ENCODE measurements around the gene ESYT1. TPM values are rescaled to one million over a fixed set of nuclear protein-coding genes. Genes with fewer than 3 reads are reported as not detected.
A peak's percentile ranks its signal among the peaks of the same experiment; 100 is the strongest.
"Not testable (repeated sequence)": the region's sequence is repeated elsewhere in the genome, so short reads cannot be mapped to it uniquely, and the experiment has no call there.

ESYT1 gene
- total RNA-seq, 1 experiment from 2014 or later: 111 TPM

- no peaks in the 10 kb centered on the region for H3K9me3 Mint-ChIP-seq (ENCODE audit: unreplicated experiment)
- no peaks in the 10 kb centered on the region for H3K27me3 Mint-ChIP-seq (ENCODE audit: insufficient read depth, unreplicated experiment)
These were observed 25.6 kb downstream of the ESYT1 start for GRCh38 chr12:56153678-56154065.

GRCh38 chr12:56154246-56154771 lies 26.2 kb downstream of the ESYT1 start:
- H3K4me1 Mint-ChIP-seq (ENCODE audit: insufficient read depth, unreplicated experiment): peaks cover 21% of the 10 kb centered on the region
- peaks cover 32% of the 10 kb centered on the region for H3K36me3 Mint-ChIP-seq (ENCODE audit: insufficient read depth, unreplicated experiment)
- BruUV-seq (replicated peaks): no TSS peak
- H3K27ac Mint-ChIP-seq (ENCODE audit: low read depth, unreplicated experiment): no peak overlapping the region
- POLR2A ChIA-PET: interaction anchor here (0.6 to 3.5 kb wide), 5 partner anchors 27 to 181 kb away, joined by 4 to 16 read pairs (median 11); partner anchors contain the start of genes ESYT1, RAB5B, SMARCC2 and ZC3H10
- CTCF ChIA-PET: interaction anchor here (0.5 to 1.8 kb wide), 4 partner anchors 13 to 35 kb away, joined by 3 to 6 read pairs (median 4); no protein-coding TSS in a partner anchor
- intact Hi-C loops (cut with micrococcal nuclease): loop anchor here (5.0 kb wide), 1 partner anchor 37 kb away; the partner anchor contains the start of genes RPL41 and ZC3H10
- no peaks in the 10 kb centered on the region for H3K27me3 Mint-ChIP-seq (ENCODE audit: insufficient read depth, unreplicated experiment)
- no peak overlapping the region for H3K4me3 Mint-ChIP-seq (ENCODE audit: unreplicated experiment)
- TF ChIP-seq CTCF (IDR thresholded peaks at IDR 0.05; ENCODE audit: unreplicated experiment): no peak
- DNase-seq (ENCODE audit: unreplicated experiment): no peak
- H3K9me3 Mint-ChIP-seq (ENCODE audit: unreplicated experiment): no peaks in the 10 kb centered on the region

More at GRCh38 chr12:56153678-56154065, 25.6 kb downstream of the ESYT1 start:
- TF ChIP-seq CTCF (IDR thresholded peaks at IDR 0.05; ENCODE audit: unreplicated experiment): no peak
- no TSS peak for BruUV-seq (replicated peaks)
- intact Hi-C loops (cut with micrococcal nuclease): loop anchor here (5.0 kb wide), 1 partner anchor 36 kb away; the partner anchor contains the start of genes RPL41 and ZC3H10
- DNase-seq (ENCODE audit: unreplicated experiment): no peak
- peaks cover 18% of the 10 kb centered on the region for H3K4me1 Mint-ChIP-seq (ENCODE audit: insufficient read depth, unreplicated experiment)
- POLR2A ChIA-PET: interaction anchor here (0.6 to 2.8 kb wide), 4 partner anchors 26 to 310 kb away, joined by 3 to 16 read pairs (median 8); partner anchors contain the start of genes ESYT1 and SMARCC2
- H3K36me3 Mint-ChIP-seq (ENCODE audit: insufficient read depth, unreplicated experiment): peaks cover 25% of the 10 kb centered on the region
- H3K4me3 Mint-ChIP-seq (ENCODE audit: unreplicated experiment): peak overlapping the region; percentile 75
- CTCF ChIA-PET: no interaction called here
- H3K27ac Mint-ChIP-seq (ENCODE audit: low read depth, unreplicated experiment): no peak overlapping the region

GRCh38 chr12:56154818-56155217 lies 26.8 kb downstream of the ESYT1 start:
- POLR2A ChIA-PET: interaction anchor here (0.9 to 3.5 kb wide), 8 partner anchors 10 to 181 kb away, joined by 3 to 16 read pairs (median 5); partner anchors contain the start of genes ESYT1, RAB5B, SMARCC2 and ZC3H10
- Mint-ChIP-seq H3K36me3 (ENCODE audit: insufficient read depth, unreplicated experiment) (peaks cover 33% of the 10 kb centered on the region), H3K4me1 (ENCODE audit: insufficient read depth, unreplicated experiment) (peaks cover 26% of the 10 kb centered on the region), H3K27me3 (ENCODE audit: insufficient read depth, unreplicated experiment) (no peaks in the 10 kb centered on the region), H3K9me3 (ENCODE audit: unreplicated experiment) (no peaks in the 10 kb centered on the region), H3K4me3 (ENCODE audit: unreplicated experiment) (no peak overlapping the region), H3K27ac (ENCODE audit: low read depth, unreplicated experiment) (no peak overlapping the region)
- CTCF ChIA-PET: interaction anchor here (0.5 to 2.4 kb wide), 5 partner anchors 13 to 35 kb away, joined by 3 to 19 read pairs (median 4); partner anchors contain the start of gene ZC3H10
- no peak for TF ChIP-seq CTCF (IDR thresholded peaks at IDR 0.05; ENCODE audit: unreplicated experiment)
- BruUV-seq (replicated peaks): no TSS peak
- DNase-seq (ENCODE audit: unreplicated experiment): no peak
- intact Hi-C loops (cut with micrococcal nuclease): loop anchor here (5.0 kb wide), 1 partner anchor 38 kb away; the partner anchor contains the start of genes RPL41 and ZC3H10

GRCh38 chr12:56155256-56155845 lies 27.3 kb downstream of the ESYT1 start:
- Mint-ChIP-seq H3K9me3 (ENCODE audit: unreplicated experiment) (no peaks in the 10 kb centered on the region), H3K4me3 (ENCODE audit: unreplicated experiment) (no peak overlapping the region), H3K27me3 (ENCODE audit: insufficient read depth, unreplicated experiment) (no peaks in the 10 kb centered on the region), H3K36me3 (ENCODE audit: insufficient read depth, unreplicated experiment) (peaks cover 36% of the 10 kb centered on the region), H3K4me1 (ENCODE audit: insufficient read depth, unreplicated experiment) (peaks cover 31% of the 10 kb centered on the region), H3K27ac (ENCODE audit: low read depth, unreplicated experiment) (no peak overlapping the region)
- ChIA-PET POLR2A (interaction anchor here (0.9 to 3.5 kb wide), 8 partner anchors 9 to 182 kb away, joined by 3 to 16 read pairs (median 5); partner anchors contain the start of genes ESYT1, RAB5B, SMARCC2 and ZC3H10), CTCF (interaction anchor here (0.6 to 2.4 kb wide), 7 partner anchors 14 to 107 kb away, joined by 3 to 19 read pairs (median 3); partner anchors contain the start of gene ZC3H10)
- TF ChIP-seq CTCF (IDR thresholded peaks at IDR 0.05; ENCODE audit: unreplicated experiment): no peak
- no TSS peak for BruUV-seq (replicated peaks)
- no peak for DNase-seq (ENCODE audit: unreplicated experiment)
- intact Hi-C loops (cut with micrococcal nuclease): no loop called here

GRCh38 chr12:56156464-56157200 lies 28.6 kb downstream of the ESYT1 start:
- H3K27me3 Mint-ChIP-seq (ENCODE audit: insufficient read depth, unreplicated experiment); DNase-seq (ENCODE audit: unreplicated experiment); H3K9me3 Mint-ChIP-seq (ENCODE audit: unreplicated experiment); BruUV-seq (replicated peaks): not testable (repeated sequence)
- intact Hi-C loops (cut with micrococcal nuclease): loop anchor here (1.0 kb wide), 1 partner anchor 30 kb away; no protein-coding TSS in a partner anchor
- ChIA-PET CTCF (interaction anchor here (1.8 to 2.4 kb wide), 2 partner anchors 33 to 37 kb away, joined by 4 to 19 read pairs; partner anchors contain the start of gene ZC3H10), POLR2A (interaction anchor here (0.6 to 3.5 kb wide), 6 partner anchors 8 to 189 kb away, joined by 3 to 15 read pairs (median 4); partner anchors contain the start of genes ESYT1 and ZC3H10)
- Mint-ChIP-seq H3K36me3 (ENCODE audit: insufficient read depth, unreplicated experiment) (peaks cover 49% of the 10 kb centered on the region), H3K4me3 (ENCODE audit: unreplicated experiment) (peak overlapping the region; percentile 97), H3K27ac (ENCODE audit: low read depth, unreplicated experiment) (peak overlapping the region; percentile 100), H3K4me1 (ENCODE audit: insufficient read depth, unreplicated experiment) (peaks cover 39% of the 10 kb centered on the region)

Measured in MCF 10A (cell line).